B cell (primary cell): ENCODE measurements around the gene CYFIP1. TPM values are rescaled to one million over a fixed set of nuclear protein-coding genes. Genes with fewer than 3 reads are reported as not detected.

Experiments
- ATAC-seq: fragments of 200-7000 bp; cut with Tn5 transposase; one replicate; pipeline ENCODE4 v1.10.0; 2021; ENCODE audit warnings: low read depth, mild to moderate bottlenecking, moderate number of reproducible peaks, moderate library complexity
- CTCF ChIA-PET: fragments of 350-600 bp; sonication (Branson Sonifier 250); formaldehyde crosslinking; loops from one replicate; lab custom pipeline; 2021; ENCODE audit warnings: antibody characterized with exemption, inconsistent platforms; lab: Charles Lee
- POLR2A ChIA-PET: fragments of 350-600 bp; sonication (Branson Sonifier 250); formaldehyde crosslinking; loops from one replicate; lab custom pipeline; 2021; ENCODE audit warnings: antibody characterized with exemption; lab: Charles Lee
- DNase-seq: peaks from one replicate; pipeline ENCODE4 v3.0.0; 2013
- H2AFZ ChIP-seq: 2 replicates; pipeline ENCODE4 v1.6.1; 2012; ENCODE audit warnings: mild to moderate bottlenecking, low read depth, low read length; ENCODE audit not compliant: insufficient read depth, poor library complexity, severe bottlenecking
- H3K27ac ChIP-seq, 2 donors: 1 replicate in 1 of 2; 2 replicates in 1 of 2; pipeline ENCODE4 v1.5.1; 2012 to 2013; ENCODE audit warnings: low read length in 2 of 2, mild to moderate bottlenecking in 2 of 2, moderate library complexity in 1 of 2
- H3K27me3 ChIP-seq, 4 experiments: fragments of 200-600 bp in 1 of 4; sonication (generic) in 1 of 4; replicated peaks in 1 of 4; 1 replicate in 2 of 4; 2 replicates in 2 of 4; pipeline versions ENCODE4 v1.6.1 to v1.7.0; 2013 to 2016; ENCODE audit warnings: low read length in 3 of 4, mild to moderate bottlenecking in 2 of 4, mixed read lengths in 1 of 4, moderate library complexity in 1 of 4; ENCODE audit not compliant: insufficient read depth in 4 of 4, control insufficient read depth in 3 of 4; ENCODE audit errors: control extremely low read depth in 1 of 4
- H3K36me3 ChIP-seq, 2 experiments: replicated peaks in 1 of 2; 1 replicate in 1 of 2; 2 replicates in 1 of 2; pipeline versions ENCODE4 v1.6.1 to v1.7.1; 2013; ENCODE audit warnings: low read length in 1 of 2; ENCODE audit not compliant: insufficient read depth in 2 of 2, control insufficient read depth in 1 of 2; ENCODE audit errors: control extremely low read depth in 1 of 2, extremely low read depth in 1 of 2
- H3K4me1 ChIP-seq, 2 donors: fragments of 200-600 bp in 1 of 2; sonication (generic) in 1 of 2; 1 replicate in 1 of 2; 2 replicates in 1 of 2; pipeline versions ENCODE4 v1.5.1 to v1.6.1; 2013 to 2017; ENCODE audit warnings: low read length in 2 of 2; ENCODE audit not compliant: control insufficient read depth in 2 of 2, insufficient read depth in 2 of 2
- H3K4me2 ChIP-seq: replicated peaks from 2 replicates; pipeline ENCODE3; 2012; ENCODE audit warnings: mild to moderate bottlenecking, low read depth, low read length; ENCODE audit not compliant: poor library complexity, severe bottlenecking
- H3K4me3 ChIP-seq, 5 experiments: fragments of 200-600 bp in 1 of 5; sonication (generic) in 1 of 5; 1 replicate in 3 of 5; 2 replicates in 2 of 5; pipeline versions ENCODE4 v1.5.1 to v1.7.0; 2011 to 2016; ENCODE audit warnings: low read length in 4 of 5, mild to moderate bottlenecking in 4 of 5, low read depth in 2 of 5, control low read depth in 1 of 5, moderate library complexity in 1 of 5; ENCODE audit not compliant: insufficient read depth in 1 of 5; ENCODE audit errors: control extremely low read depth in 1 of 5, extremely low read depth in 1 of 5
- H3K79me2 ChIP-seq: fragments of 200-600 bp; sonication (generic); one replicate; pipeline ENCODE4 v1.6.0; 2016; ENCODE audit warnings: low read length; ENCODE audit not compliant: control insufficient read depth, insufficient read depth
- H3K9ac ChIP-seq: fragments of 200-600 bp; sonication (generic); 2 replicates; pipeline ENCODE4 v1.6.1; 2017; ENCODE audit warnings: mild to moderate bottlenecking, low read length, moderate library complexity
- H3K9me3 ChIP-seq, 3 donors: one replicate each; pipeline versions ENCODE4 v1.6.1 to v1.7.1; 2013; ENCODE audit warnings: low read length in 2 of 3; ENCODE audit not compliant: control insufficient read depth in 2 of 3, insufficient read depth in 1 of 3; ENCODE audit errors: control extremely low read depth in 1 of 3
- H4K20me1 ChIP-seq: 2 replicates; pipeline ENCODE4 v1.6.0; 2012; ENCODE audit warnings: mild to moderate bottlenecking, low read length; ENCODE audit not compliant: insufficient read depth, control insufficient read depth, poor library complexity, severe bottlenecking
- H3K27ac Mint-ChIP-seq: one replicate; pipeline ENCODE4 v1.8.0; 2021; ENCODE audit warnings: mixed read lengths
- H3K27me3 Mint-ChIP-seq: one replicate; pipeline ENCODE4 v1.8.0; 2021; ENCODE audit warnings: mixed read lengths
- H3K4me1 Mint-ChIP-seq: one replicate; pipeline ENCODE4 v1.8.0; 2021; ENCODE audit warnings: mixed read lengths
- H3K4me3 Mint-ChIP-seq: one replicate; pipeline ENCODE4 v1.8.0; 2021; ENCODE audit warnings: mixed read lengths
- H3K9me3 Mint-ChIP-seq: one replicate; pipeline ENCODE4 v1.8.0; 2022; ENCODE audit warnings: mixed read lengths; ENCODE audit not compliant: insufficient read depth
- EZH2 ChIP-seq: IDR thresholded peaks from 2 replicates; pipeline ENCODE4 v1.6.1; 2012; ENCODE audit warnings: borderline replicate concordance, low read depth, mild to moderate bottlenecking, moderate library complexity, low read length; ENCODE audit not compliant: insufficient read depth, poor library complexity, severe bottlenecking
- WGBS: methylation state at CpG from one replicate; pipeline ENCODE4 v1.1.5; 2013; ENCODE audit warnings: missing lambda C conversion rate; ENCODE audit not compliant: insufficient coverage; 5-methylcytosine and 5-hydroxymethylcytosine counted together
- intact Hi-C: fragments of 100-400 bp; cut with micrococcal nuclease; formaldehyde crosslinking; loops from one replicate; pipeline ENCODE4 v1.10.0; 2022
- polyA plus RNA-seq: library from polyadenylated mRNA; depleted of rRNA; stranded (reverse); fragments of >200 nt; gene quantifications from 2 replicates; pipeline ENCODE4 v1.2.3, GENCODE V29; 2012
- total RNA-seq, 2 donors: library from RNA; stranded (reverse); fragments of 120-200 nt in 1 of 2; gene quantifications; 1 replicate in 1 of 2; 2 replicates in 1 of 2; pipeline versions ENCODE4 v1.2.3 to v1.2.4, GENCODE V29; 2013 to 2022
- TF ChIP-seq, protein P1 (sequence below): fragments of 200-600 bp; IDR thresholded peaks from one replicate; pipeline ENCODE4 v1.8.0; 2022; ENCODE audit warnings: antibody characterized with exemption, mild to moderate bottlenecking

Gene CYFIP1
- total and polyA plus RNA-seq, 2 donors (not counting 1 experiment from before 2014, with no cell fraction given), result 6.2 to 13.5 TPM

- DNase-seq (no peak), ATAC-seq (no peak)
- no peak overlapping the region for H3K27ac Mint-ChIP-seq
- POLR2A ChIA-PET, result no interaction called here
- H3K27me3 ChIP-seq, result no peaks in the 10 kb centered on the region
- H3K79me2 ChIP-seq, result peaks cover 14% of the 10 kb centered on the region
- 100% methylated on average over 4 of the region's 4 CpGs for WGBS
- H3K9me3 ChIP-seq, result no peaks in the 10 kb centered on the region
- H3K4me3 ChIP-seq, result no peak overlapping the region
- no peak overlapping the region for H3K9ac ChIP-seq
- H2AFZ ChIP-seq, result no peak overlapping the region
- intact Hi-C loops, result no loop called here
- H3K9me3 Mint-ChIP-seq, result no peaks in the 10 kb centered on the region
- H3K27ac ChIP-seq, result no peak overlapping the region
- H3K36me3 ChIP-seq, result peaks cover 10 to 39% of the 10 kb centered on the region in 2 experiments
- TF ChIP-seq EZH2, result no peak
- TF ChIP-seq, protein P1, sequence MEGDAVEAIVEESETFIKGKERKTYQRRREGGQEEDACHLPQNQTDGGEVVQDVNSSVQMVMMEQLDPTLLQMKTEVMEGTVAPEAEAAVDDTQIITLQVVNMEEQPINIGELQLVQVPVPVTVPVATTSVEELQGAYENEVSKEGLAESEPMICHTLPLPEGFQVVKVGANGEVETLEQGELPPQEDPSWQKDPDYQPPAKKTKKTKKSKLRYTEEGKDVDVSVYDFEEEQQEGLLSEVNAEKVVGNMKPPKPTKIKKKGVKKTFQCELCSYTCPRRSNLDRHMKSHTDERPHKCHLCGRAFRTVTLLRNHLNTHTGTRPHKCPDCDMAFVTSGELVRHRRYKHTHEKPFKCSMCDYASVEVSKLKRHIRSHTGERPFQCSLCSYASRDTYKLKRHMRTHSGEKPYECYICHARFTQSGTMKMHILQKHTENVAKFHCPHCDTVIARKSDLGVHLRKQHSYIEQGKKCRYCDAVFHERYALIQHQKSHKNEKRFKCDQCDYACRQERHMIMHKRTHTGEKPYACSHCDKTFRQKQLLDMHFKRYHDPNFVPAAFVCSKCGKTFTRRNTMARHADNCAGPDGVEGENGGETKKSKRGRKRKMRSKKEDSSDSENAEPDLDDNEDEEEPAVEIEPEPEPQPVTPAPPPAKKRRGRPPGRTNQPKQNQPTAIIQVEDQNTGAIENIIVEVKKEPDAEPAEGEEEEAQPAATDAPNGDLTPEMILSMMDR, result no peak
- CTCF ChIA-PET, result no interaction called here
- peaks cover 34% of the 10 kb centered on the region for H4K20me1 ChIP-seq
- H3K4me1 Mint-ChIP-seq, result no peaks in the 10 kb centered on the region
- no peak overlapping the region for H3K4me2 ChIP-seq
- H3K27me3 Mint-ChIP-seq, result no peaks in the 10 kb centered on the region
- H3K4me3 Mint-ChIP-seq, result no peak overlapping the region
- H3K4me1 ChIP-seq, result no peaks in the 10 kb centered on the region
Measured at GRCh38 chr15:22868495-22868894, 111.7 kb downstream of the CYFIP1 start.

DNA sequence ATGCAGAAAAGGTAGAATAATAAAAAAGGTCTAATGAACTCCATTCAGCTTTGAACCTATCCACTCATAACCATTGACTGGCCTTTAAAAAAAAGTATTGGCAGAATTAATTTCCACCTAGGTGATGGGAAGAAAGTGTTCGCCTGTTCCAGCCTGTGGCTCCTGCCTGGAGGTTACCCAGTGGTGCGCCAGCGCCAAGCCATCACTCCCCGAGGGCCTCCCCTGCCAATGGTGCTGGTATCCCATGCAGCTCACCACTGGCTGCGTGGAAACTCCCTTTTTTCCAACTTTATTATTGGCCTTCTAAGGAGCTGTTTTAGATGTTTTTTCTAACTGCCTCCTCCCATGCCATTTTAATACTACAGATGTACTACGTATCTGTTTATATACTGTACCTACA lies 112.3 kb downstream of the CYFIP1 start:
- no peaks in the 10 kb centered on the region for H3K27me3 ChIP-seq
- TF ChIP-seq EZH2, result no peak
- TF ChIP-seq, protein P1, result no peak
- H3K79me2 ChIP-seq, result peaks cover 20% of the 10 kb centered on the region
- ChIA-PET POLR2A (no interaction called here), CTCF (no interaction called here)
- H3K4me1 Mint-ChIP-seq, result no peaks in the 10 kb centered on the region
- H3K4me3 ChIP-seq, result no peak overlapping the region
- ATAC-seq (no peak), DNase-seq (no peak)
- no peak overlapping the region for H2AFZ ChIP-seq
- no peak overlapping the region for H3K4me2 ChIP-seq
- H3K4me3 Mint-ChIP-seq, result no peak overlapping the region
- no peak overlapping the region for H3K27ac ChIP-seq
- H4K20me1 ChIP-seq, result peaks cover 40% of the 10 kb centered on the region
- no peaks in the 10 kb centered on the region for H3K27me3 Mint-ChIP-seq
- H3K9ac ChIP-seq, result no peak overlapping the region
- no peaks in the 10 kb centered on the region for H3K4me1 ChIP-seq
- H3K36me3 ChIP-seq, result peaks cover 10 to 44% of the 10 kb centered on the region in 2 experiments
- H3K27ac Mint-ChIP-seq, result no peak overlapping the region
- intact Hi-C loops, result no loop called here
- no peaks in the 10 kb centered on the region for H3K9me3 ChIP-seq
- WGBS, result 100% methylated on average over 1 of the region's 6 CpGs
- no peaks in the 10 kb centered on the region for H3K9me3 Mint-ChIP-seq
